CD4-positive, alpha-beta T cell treated with Interferon alpha-2 for 1 hour (primary cell): Measurements from ENCODE around the gene LRRC4C.

Experiments
- DNase-seq, 2 donors: peaks; one replicate each; pipeline ENCODE4 v3.0.0-alpha.2; 2020 to 2022

LRRC4C gene

GRCh38 chr11:40838181-40838683 is 621.2 kb downstream of the LRRC4C start:
- no peak for DNase-seq

- DNase-seq: no peak
These were observed 632.3 kb downstream of the LRRC4C start for GRCh38 chr11:40827116-40827515.

- DNase-seq: no peak
These were observed 632.9 kb downstream of the LRRC4C start for GRCh38 chr11:40826601-40827000.

- no peak for DNase-seq
These were observed 634.1 kb downstream of the LRRC4C start for GRCh38 chr11:40825201-40825834.

- DNase-seq: no peak
These were observed 640.2 kb downstream of the LRRC4C start for GRCh38 chr11:40819230-40819629.

- no peak for DNase-seq
These were observed 642.5 kb downstream of the LRRC4C start for GRCh38 chr11:40816976-40817375.

GRCh38 chr11:40797981-40798380 is 661.5 kb downstream of the LRRC4C start:
- DNase-seq: no peak

- DNase-seq: no peak
These were observed 672.2 kb downstream of the LRRC4C start for GRCh38 chr11:40787224-40787623.

- no peak for DNase-seq
These were observed 696.4 kb downstream of the LRRC4C start for GRCh38 chr11:40763046-40763445.

- DNase-seq: no peak
These were observed 700.1 kb downstream of the LRRC4C start for GRCh38 chr11:40759341-40759740.

- no peak for DNase-seq
These were observed 705.2 kb downstream of the LRRC4C start for GRCh38 chr11:40754297-40754696.

GRCh38 chr11:40746282-40746681 is 713.2 kb downstream of the LRRC4C start:
- no peak for DNase-seq

GRCh38 chr11:40732132-40732531 is 727.3 kb downstream of the LRRC4C start:
- no peak for DNase-seq

GRCh38 chr11:40722179-40722795 is 737.2 kb downstream of the LRRC4C start:
- no peak for DNase-seq

GRCh38 chr11:40716344-40717130 is 742.9 kb downstream of the LRRC4C start:
- no peak for DNase-seq

- no peak for DNase-seq
These were observed 746.4 kb downstream of the LRRC4C start for GRCh38 chr11:40713083-40713482.

GRCh38 chr11:40701027-40701426 is 758.4 kb downstream of the LRRC4C start:
- no peak for DNase-seq

- DNase-seq: no peak
These were observed 769.6 kb downstream of the LRRC4C start for GRCh38 chr11:40689823-40690222.

- DNase-seq: no peak
These were observed 771.1 kb downstream of the LRRC4C start for GRCh38 chr11:40688369-40688768.

GRCh38 chr11:40686765-40687164 is 772.7 kb downstream of the LRRC4C start:
- no peak for DNase-seq

- DNase-seq: no peak
These were observed 776.4 kb downstream of the LRRC4C start for GRCh38 chr11:40683010-40683409.

- DNase-seq: no peak
These were observed 780.2 kb downstream of the LRRC4C start for GRCh38 chr11:40679276-40679675.

- DNase-seq: no peak
These were observed 812.2 kb downstream of the LRRC4C start for GRCh38 chr11:40647295-40647694.

GRCh38 chr11:40642284-40642683 is 817.2 kb downstream of the LRRC4C start:
- no peak for DNase-seq
